GM08714 (cell line): ENCODE results near the gene FAM53B.

Source experiments
- H3K4me3 ChIP-seq: fragments of 200-500 bp; sonication (Bioruptor generic); 2 replicates; pipeline ENCODE4 v1.5.1; 2014; ENCODE audit warnings: mild to moderate bottlenecking, low read length, inconsistent platforms
- ZNF274 ChIP-seq: IDR thresholded peaks from 2 replicates; pipeline ENCODE4 v1.6.1; 2012; ENCODE audit warnings: mild to moderate bottlenecking, low read depth, low read length

The FAM53B gene

GRCh38 chr10:124737708-124738107 lies 6.5 kb downstream of the FAM53B start:
- TF ChIP-seq ZNF274, result no peak
- no peak overlapping the region for H3K4me3 ChIP-seq

GRCh38 chr10:124737221-124737620 lies 7.0 kb downstream of the FAM53B start:
- H3K4me3 ChIP-seq, result no peak overlapping the region
- TF ChIP-seq ZNF274, result no peak

- TF ChIP-seq ZNF274, result no peak
- no peak overlapping the region for H3K4me3 ChIP-seq
Observed at GRCh38 chr10:124736491-124737136, 7.6 kb downstream of the FAM53B start.

GRCh38 chr10:124735491-124736286 lies 8.5 kb downstream of the FAM53B start:
- H3K4me3 ChIP-seq, result no peak overlapping the region
- no peak for TF ChIP-seq ZNF274

GRCh38 chr10:124734311-124735166 lies 9.6 kb downstream of the FAM53B start:
- H3K4me3 ChIP-seq, result no peak overlapping the region
- TF ChIP-seq ZNF274, result no peak

GRCh38 chr10:124733571-124734245 lies 10.5 kb downstream of the FAM53B start:
- TF ChIP-seq ZNF274, result no peak
- H3K4me3 ChIP-seq, result no peak overlapping the region

GRCh38 chr10:124732931-124733570 lies 11.1 kb downstream of the FAM53B start:
- H3K4me3 ChIP-seq, result no peak overlapping the region; the same call in 1 of the 2 replicates
- TF ChIP-seq ZNF274, result no peak

GRCh38 chr10:124731551-124731950 lies 12.6 kb downstream of the FAM53B start:
- no peak for TF ChIP-seq ZNF274
- H3K4me3 ChIP-seq, result no peak overlapping the region

- no peak overlapping the region for H3K4me3 ChIP-seq
- no peak for TF ChIP-seq ZNF274
Observed at GRCh38 chr10:124730790-124731189, 13.4 kb downstream of the FAM53B start.

- no peak overlapping the region for H3K4me3 ChIP-seq
- no peak for TF ChIP-seq ZNF274
Observed at GRCh38 chr10:124728830-124729661, 15.1 kb downstream of the FAM53B start.

GRCh38 chr10:124728071-124728829 lies 15.9 kb downstream of the FAM53B start:
- no peak overlapping the region for H3K4me3 ChIP-seq
- TF ChIP-seq ZNF274, result no peak

GRCh38 chr10:124727361-124727960 lies 16.7 kb downstream of the FAM53B start:
- no peak overlapping the region for H3K4me3 ChIP-seq
- no peak for TF ChIP-seq ZNF274
